ENCODE measurements around the gene MAP3K15.
A peak's percentile ranks its signal among the peaks of the same experiment; 100 is the strongest.

MAP3K15 gene

DNA sequence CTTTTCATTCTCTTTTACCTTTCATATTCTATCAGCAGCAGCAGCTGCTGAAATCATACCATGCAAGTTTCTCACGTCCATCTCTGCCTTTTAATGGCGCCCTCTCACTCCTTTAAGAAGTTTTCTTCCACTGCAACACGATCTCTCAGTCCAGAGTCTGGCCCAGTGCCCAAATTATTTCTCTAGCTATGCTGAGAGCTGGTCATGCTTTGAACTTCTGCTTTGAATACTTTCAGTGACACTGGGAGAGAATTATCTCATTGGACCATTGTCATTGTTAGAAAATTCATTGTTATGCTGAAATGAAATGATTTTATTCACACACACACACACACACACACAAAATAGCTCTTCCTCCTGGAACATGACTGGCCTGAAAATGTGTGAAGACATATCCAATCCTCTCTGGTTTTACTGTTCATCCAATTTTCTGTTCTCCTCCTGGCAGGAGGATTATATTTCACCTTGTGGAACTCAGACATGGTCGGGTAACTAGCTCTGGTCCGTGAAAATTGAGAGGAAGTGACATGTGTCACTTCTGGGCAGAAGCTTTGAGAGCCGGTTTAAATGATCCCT, 172.9 kb downstream of the MAP3K15 start:
- peak in 2 of 3 experiments; percentile 27 to 54 for DNase-seq

DNA sequence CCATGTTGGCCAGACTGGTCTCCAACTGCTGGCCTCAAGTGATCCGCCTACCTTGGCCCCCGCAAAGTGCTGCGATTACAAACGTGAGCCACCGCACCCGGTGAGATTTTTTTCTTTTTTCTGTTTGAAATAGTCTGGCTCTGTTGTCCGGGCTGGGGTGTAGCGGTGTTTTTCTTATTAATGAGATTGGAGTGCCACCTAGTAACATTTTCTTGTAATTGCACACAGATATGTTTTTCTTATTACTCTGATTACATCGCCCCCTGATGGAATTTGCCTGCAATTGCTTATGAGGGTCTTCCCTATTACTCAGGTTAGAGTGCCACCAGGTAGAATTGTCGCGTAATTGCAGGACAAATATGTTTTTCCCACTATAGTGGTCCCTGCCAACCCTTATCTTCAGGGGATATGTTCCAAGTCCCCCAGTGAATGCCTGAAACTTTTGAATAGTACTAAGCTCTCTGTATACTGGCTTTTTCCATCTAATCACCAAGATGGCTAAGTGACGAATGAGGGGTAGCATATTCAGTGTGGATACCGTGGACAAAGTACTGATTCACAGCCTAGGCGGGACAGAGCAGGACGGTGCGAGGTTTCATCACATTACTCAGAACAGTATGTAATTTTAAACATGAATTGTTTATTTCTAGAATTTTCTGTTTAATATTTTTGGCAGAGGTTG, 180.2 kb downstream of the MAP3K15 start:
- DNase-seq: peak in 1 of 3 experiments; percentile 58

DNA sequence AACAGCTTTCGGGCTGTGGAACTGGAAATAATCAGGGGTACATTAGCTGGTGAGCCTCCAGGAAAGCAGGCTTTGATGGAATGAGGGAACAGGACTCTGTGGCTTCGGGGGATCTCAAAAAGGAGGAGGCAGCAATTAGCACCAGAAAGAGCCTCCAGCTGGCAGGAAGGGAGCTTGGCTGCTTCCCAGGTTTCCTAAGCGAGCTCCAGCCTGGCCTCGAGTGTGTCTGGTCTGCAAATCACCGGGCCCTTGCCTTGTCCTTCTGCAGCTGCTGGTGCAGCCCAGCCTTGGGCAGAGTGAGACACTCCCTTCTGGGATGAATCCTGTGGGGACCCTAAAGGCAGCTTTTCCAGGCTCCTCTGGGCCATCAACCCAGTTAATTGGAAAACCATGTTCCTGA, 182.3 kb downstream of the MAP3K15 start:
- peak in 2 of 3 experiments; percentile 9 to 49 for DNase-seq

DNA sequence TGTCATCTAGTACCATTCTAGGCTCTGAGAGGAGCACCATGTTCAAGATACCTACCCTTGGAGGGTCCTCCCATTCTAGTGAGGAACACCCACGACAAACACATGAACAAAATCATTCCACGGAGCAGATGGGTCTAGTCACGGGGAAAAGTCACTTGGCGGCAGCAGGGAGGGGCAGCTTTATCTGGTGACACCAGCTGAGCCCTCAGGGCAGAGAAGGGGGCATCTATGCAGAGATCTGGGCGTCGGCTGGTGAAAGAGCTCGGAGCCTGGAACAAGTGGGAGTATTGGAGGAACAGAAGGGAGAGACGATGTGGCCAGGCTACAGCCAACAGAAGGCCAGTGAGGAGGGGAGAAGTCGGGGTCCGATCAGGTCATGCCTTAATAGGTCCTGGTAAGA, 183.5 kb downstream of the MAP3K15 start:
- no peak for DNase-seq

DNA sequence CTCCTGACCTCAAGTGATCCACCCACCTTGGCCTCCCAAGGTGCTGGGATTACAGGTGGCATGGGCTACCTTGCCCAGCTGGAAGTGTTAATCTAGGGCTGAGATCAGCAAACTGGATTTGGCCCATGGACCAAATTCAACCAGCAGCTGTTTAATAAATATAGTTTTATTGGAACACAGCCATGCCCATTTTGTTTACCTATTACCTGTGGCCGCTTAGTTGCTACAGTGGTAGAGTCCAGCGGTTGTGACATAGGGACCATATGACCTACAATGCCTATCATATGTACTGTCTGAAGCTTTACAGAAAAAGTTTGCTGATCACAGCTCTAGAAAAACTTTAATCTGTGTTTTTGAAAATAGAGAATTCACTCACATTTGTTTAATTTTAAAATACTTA, 188.7 kb downstream of the MAP3K15 start:
- no peak for DNase-seq
